NCI-H524 treated with DMSO at 0.1 percent for 48 hours (cell line): ENCODE data around the gene IQSEC3.
"Not testable (repeated sequence)": the region's sequence is repeated elsewhere in the genome, so short reads cannot be mapped to it uniquely, and the experiment has no call there.

Experiments
- DNase-seq: peaks from one replicate; lab custom pipeline; 2025; lab: John Stamatoyannopoulos, UW

IQSEC3 gene

DNA sequence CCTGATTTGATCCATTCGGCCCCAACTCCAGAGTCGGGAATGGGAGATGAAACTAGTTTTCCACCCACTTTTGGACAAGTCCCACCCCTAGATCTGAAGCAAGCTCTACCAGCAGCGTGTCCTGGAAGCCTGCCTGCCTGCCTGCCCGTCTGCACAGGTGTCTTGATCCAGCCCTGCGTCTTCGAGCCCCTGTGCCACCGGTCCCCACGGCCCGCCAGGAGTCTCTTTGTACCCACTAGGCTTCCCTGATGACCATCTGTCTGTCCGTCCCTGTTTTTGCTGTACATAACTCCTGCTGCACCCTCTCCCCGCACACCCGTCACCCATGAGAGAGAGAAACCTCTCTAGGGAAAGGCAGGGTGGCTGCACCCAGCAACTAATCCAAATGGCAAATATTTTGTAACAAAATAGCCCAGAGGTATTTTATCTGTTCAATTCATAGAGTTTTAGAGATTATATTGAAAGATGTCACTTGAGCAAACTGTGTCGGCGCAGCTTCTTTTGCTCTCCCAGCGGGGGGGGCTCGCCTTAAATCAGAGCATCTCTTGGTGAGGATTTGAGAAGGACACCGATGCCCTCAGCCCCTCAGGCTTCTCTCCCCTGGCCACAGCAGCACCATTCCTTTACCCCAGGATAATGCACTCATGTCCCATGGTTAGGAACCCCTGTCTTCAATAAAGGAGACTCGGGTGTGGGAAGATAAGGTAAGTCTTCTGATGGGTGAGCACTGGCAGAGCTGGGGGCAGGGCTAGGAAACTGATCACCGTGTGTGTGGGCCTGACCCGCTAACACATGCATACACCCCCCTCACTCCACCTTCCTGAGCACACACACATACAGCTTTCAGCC lies 111.6 kb downstream of the IQSEC3 start:
- no peak for DNase-seq

DNA sequence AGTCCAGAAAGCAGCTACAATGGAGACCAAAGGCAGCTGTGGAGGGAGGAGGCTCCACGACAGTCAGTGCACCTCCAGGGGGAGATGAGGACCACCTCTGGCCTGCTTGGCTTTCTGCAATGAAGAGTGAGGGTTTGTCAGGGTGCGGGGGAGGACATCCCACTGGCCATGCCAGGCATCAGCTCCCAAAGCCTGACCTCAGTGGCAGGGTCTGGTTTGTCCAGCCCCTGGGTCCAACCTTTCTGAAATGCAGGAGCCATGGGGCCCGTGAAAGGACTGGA lies 112.2 kb downstream of the IQSEC3 start:
- no peak for DNase-seq

DNA sequence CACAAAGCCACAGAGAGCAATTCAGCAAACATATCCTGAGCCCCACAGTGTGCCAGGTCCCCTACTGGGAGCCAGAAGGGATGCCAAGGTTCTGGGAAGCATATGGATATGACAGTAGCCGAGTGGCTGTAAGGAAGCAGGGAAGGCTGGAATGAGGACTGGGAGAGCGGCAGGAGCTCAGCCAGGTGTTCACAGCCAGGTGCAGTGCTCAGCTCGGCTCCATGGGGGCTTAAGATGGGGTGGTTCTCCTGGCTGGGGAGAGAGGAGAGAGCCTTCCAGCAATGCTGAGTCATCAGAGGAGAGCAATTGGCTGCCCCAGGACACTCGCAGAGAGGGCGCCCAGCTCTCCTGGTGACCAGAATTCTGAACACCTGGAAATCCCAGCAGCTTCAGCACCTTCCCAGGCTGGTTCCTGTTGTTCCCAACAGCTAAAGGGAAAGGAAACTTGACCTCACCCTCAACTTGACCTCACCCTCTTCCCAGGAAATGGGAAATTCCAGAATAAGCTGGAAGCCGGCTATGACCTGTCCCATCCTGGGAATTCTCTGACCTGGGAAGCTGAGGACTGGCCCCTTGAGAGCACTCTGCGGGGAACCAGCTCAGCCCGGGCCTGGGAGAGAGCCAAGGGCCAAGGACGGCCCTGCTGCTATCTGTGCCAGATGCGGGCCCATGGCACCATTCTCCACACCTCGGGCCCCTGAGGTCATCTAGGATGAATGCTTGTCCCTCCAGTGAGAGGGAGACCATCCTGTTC lies 112.7 kb downstream of the IQSEC3 start:
- DNase-seq, result no peak

DNA sequence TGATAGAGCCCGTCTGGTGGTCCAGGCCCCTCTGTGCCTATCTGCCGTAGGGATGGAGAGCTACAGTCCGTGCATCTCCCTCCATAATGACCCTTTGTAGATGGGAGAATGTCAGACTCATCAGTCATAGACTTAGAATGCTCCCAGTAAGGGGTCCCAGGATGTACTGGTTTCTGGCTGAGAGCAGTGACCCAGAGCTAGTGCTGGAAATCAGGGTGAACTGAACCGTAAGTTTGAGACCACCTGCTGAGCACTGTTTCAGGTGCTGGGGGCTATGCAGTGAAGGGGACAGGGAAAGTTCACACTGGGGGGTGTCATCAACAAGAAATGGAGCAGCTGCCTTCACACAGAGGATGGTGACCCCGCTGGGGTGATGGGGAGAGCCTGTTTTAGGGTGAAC lies 113.3 kb downstream of the IQSEC3 start:
- no peak for DNase-seq

DNA sequence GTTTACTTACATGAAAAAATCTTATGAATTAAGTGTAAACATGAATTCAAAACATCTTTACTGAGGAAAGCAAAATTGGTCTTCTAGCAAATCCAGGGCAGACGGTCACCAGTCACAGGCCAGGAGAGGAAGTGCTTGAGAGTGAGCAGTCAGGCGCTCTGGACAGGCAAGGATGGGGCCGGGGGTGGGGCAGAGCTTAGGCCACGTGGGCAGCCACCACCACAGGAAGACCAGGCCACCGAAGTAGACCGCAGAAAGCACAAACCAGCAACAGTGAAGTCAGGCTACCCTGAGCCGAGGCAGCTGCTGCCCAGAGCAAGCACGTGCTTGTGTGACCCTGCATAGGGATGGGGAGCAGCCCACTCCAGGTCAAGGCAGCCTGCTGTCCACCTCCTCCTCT lies 113.9 kb downstream of the IQSEC3 start:
- no peak for DNase-seq

DNA sequence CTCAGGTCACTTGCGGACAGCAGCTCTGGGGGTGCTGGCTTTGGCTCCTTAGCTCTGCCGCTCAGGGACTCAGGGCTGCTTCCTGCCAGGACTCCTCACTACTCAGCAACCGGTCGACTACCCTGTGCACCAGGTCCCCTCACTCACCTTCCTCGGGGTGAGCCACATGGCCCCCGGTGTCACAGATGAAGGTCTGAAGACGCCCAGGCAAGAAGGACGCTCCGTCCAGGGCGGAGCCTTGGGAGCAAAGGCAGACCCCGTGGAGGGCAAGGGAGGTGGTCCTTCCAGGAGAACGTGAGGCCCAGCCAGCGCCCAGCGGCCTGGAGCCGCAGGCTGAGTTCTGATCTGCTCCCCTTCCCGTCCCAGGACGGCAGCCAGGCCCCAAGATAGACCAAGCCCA lies 115.4 kb downstream of the IQSEC3 start:
- no peak for DNase-seq

DNA sequence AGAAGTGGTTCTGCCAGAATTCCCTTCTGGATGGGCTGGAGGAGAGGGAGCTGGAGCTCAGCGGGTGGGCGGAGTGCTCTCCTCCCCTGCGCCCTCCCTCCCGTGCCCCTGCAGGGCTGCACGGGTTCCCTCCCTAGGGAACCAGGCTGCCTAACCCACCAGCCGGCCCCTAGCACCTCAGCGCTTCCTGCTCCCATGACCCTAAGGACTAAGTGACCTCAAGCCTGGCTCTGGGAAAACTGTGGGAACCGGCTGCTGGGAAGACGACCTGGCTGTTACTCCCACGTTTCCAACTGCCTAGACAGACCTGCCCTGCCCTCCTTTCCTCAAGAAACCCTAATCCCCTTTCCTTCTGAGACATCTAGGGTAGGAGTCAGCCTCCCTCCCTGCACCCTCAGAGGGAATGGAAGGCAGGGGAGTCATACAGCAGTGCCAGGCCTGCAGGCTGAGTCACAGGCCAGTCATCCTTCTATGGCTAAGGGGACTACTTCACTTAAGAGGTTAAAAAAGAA lies 115.9 kb downstream of the IQSEC3 start:
- no peak for DNase-seq

DNA sequence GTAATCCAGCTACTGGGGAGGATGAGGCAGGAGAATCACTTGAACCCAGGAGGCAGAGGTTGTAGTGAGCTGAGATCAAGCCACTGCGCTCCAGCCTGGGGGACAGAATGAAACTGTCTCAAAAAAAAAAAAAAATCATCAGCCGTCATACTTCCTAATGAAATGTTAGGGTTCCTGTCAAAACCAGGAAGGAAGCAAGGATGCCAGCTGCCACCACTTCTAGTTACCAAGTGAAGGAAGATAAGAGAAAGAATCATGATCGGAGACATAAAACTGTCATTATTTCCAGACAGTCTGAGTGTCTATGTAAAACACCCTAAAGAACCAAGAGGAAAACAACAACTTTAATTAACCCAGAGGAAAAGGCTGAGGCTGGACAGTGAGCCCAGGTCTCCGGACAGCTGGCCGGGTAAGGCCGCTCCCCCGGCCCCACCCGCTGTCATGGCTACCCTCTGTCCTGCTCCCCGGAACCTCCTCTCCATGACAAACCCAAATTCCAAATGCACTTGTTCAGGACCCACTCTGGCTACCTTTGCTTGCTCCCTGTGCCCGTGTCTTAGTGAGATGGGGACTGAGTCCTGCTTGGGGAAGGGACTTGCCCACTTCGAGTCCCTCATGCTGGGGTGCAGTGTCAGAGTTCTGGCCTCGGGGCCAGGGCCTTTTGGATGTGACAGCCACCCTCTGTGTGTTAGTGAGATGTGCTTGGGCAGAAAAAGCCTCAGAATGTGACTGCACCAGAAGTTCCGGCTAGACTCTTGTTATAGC lies 118.4 kb downstream of the IQSEC3 start:
- no peak for DNase-seq

DNA sequence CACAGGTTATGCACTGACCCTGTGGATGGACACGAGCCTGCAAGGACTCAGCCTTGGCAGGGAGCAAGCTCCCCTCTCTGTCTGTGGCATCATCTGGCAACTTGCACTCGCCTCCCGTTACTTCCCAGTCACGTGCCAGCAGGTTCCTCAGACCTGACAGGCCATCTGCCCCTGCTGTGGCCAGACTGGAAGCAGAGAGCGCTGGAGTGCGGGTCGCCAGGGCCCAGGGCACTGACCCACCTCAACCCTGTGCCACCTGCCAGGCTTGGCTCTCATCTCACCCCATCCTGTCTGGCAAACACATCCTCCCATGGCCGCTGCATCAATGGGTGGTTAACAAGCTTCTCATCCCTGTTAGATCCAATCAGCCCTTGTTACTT lies 119.0 kb downstream of the IQSEC3 start:
- DNase-seq, result peak; percentile 14

DNA sequence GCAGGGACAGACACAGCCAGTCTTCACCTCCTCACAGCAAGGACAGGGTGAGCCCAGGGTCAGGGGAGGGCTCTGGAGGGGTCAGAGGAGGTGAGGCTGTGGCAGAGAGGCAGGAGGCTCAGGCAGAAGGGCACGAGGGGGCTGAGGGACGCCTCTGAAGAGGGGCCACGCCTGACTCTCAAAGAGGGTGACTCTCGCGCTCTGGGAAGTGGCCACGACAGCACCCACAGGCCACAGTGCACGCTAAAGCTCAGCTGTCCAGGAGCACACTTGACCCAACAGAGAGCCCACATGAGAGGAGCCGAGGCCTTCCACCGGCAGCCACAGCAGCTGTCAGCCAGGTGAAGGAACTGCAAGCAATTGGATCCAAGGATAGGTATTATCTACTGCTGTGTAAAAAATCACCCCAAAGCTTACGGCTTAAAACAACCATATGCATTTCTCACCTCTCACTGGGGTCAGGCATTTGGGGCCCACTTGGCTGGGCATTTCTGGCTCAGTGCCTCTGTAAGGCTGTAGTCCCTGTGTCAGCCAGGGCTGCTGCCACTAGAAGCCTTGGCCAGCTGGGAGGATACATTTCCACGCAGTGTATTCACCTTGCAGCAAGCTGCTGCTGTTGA lies 119.5 kb downstream of the IQSEC3 start:
- no peak for DNase-seq

DNA sequence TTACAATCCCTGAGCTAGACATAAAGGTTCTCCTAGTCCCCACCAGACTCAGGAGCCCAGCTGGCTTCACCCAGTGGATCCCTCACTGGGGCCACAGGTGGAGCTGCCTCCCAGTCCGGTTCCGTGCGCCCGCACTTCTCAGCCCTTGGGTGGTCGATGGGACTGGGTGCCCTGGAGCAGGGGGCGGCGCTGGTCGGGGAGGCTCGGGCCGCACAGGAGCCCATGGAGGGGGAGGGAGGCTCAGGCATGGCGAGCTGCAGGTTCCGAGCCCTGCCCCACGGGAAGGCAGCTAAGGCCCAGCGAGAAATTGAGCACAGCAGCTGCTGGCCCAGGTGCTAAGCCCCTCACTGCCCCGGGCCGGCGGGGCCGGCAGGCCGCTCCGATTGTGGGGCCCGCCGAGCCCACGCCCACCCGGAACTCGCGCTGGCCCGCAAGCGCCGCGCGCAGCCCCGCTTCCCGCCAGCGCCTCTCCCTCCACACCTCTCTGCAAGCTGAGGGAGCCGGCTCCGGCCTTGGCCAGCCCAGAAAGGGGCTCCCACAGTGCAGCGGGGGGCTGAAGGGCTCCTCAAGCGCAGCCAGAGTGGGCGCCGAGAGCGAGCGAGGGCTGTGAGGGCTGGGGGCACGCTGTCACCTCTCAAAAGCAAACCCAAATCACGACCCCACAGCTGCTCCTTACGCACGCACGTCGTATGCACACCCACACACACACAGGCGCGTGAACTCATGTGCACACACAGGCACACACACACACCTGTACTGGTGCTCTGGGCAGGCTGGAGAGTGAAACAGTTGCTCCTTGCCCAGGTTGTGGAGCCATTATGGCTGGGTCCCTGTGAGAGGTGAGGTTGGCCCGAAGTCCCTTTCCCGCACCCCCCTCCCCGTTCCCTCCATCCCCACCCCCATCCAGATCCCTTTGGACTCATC lies 121.7 kb downstream of the IQSEC3 start:
- DNase-seq, result not testable (repeated sequence)

DNA sequence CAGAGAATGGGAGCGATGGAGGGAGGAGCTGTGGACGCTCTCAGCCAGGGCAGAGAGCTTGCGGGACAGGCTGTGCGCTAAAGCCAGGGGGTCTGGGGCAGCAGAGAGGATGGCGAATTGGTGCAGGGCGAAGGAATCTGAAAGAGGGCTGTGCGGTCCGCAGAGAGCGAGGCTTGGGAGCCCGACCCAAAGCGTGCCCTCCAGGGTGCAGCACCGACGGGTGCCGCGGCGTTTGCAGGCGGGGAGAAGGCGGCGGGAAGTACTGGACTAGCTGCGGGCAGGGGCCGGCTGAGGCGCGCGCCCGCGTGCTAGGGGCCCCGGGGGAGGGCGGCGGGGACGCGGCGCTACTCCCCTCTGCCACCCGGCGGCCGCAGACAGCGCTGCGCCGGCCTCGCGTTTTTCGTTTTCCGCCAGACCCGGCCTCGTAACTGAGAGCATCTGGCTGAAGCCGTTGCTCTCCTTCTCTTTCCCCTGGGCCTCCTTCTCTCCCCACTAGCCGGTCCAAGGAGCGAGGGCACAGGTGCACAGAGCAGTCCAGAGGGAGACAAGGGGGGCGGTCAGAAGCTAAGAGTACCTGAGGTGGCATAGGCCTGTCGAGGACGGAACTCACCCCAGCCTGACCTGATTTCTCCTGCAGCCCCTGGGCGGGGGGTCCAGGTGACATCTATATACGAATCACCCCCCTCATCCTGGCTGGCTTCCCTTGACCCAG lies 122.5 kb downstream of the IQSEC3 start:
- no peak for DNase-seq

DNA sequence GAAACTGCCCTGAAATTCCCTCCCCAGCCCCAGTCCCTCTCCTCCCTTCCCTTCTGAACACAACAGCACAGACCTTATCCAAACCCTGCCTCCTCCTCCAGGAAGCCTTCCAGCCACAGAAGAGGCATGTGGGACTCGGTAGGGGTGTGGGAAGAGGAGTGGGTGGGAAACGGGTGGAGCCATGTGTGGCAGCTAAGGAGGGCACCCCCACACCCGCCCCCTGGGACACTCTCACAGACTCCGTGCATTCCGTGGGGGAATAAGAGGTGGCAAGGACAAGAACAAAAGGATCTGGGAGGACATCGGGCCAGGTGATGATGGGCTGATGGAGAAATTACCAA lies 123.0 kb downstream of the IQSEC3 start:
- no peak for DNase-seq

DNA sequence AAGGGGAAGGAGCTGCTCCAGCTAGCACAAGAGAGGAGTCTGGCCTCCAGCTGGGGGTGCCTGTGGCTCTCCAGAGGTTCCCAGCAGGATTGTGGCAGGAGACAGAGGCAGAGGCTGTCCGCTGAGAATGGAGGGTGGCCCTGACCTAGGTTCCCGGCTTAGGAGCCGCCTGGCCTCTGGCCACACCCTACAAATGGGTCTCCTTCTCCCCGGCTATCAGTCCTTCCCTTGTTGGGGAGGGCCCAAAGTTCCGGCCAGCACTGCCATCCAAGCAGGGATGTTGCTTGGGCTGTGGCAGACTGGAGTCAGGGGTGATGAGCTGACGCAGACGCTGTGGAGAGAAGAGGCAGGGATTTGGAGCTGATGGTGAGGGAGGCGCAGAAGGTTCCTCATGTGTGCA lies 124.3 kb downstream of the IQSEC3 start:
- DNase-seq, result no peak

DNA sequence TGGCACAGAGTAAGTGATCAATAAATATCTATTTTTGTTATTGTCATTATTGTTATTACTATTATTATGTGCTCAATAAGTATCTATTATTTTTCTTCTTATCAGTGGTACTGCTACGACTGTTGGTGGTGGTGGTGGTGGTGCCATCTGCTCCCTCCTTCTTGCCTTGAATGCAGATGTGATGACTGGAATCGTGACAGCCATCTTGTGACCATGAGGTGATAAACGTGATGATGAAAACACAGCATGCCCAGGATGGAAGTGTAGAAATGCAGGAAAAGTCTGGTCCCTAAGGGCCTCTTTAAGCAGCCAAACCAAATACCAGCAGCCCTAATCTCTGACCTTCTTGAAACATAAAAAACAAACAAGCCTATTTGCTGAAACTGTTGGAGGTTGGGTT lies 125.0 kb downstream of the IQSEC3 start:
- DNase-seq, result no peak

DNA sequence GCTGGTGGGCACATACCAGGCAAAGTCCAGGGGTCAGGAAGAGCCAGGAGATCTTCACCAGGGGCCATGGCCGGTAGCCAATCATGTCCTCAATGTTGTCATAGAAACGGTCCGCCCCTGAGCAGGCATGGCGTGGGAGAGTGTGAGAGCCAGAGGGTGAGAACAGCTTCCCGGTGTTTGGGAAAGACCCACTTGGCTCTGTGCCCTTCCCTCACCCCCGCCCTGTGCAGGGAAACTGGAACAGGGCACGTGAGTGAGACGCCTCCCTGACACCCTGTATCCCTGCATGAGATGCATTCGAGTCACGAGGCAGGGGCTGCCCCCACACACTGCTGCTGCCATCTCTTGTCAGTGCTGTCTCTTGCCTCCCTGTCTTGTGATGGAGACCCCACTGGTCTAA lies 126.7 kb downstream of the IQSEC3 start:
- no peak for DNase-seq

DNA sequence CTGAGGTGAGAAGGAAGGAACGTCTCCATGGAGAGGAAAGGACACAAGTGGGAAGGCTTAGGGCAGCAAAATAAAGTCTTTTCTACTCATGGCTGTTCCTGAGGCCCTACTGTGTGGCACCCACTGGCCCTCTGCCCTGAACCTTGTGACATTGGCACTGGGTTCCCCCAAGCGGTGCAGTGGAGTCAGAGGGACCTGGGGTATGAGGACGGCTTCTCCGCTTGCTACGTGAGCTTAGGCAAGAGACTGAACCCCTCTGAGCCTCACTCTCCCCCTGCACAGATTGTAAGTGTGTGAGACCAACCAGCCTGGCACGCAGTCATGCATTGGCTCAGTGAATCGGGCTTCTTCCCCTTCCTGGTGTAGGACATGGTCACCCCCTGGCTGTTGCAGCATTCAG lies 127.7 kb downstream of the IQSEC3 start:
- DNase-seq, result no peak

DNA sequence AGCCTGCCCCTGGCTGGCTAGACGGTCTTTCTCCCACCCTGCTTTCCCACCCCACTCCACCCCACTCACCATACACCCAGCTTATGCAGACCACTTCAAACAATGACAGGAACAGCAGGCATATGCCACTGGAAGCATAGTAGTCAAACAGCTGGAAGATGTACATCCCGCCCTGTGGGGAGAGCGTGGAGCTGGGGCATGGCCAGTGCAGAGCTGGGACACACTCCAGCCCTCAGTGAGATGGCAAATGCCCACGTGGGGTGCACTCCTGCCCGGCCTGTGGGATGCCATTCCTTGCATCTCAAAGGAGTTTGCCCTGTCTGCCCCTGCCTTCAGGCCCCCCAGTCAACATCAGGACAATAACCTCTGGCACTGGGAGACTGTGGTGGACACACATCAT lies 128.6 kb downstream of the IQSEC3 start:
- DNase-seq, result no peak

DNA sequence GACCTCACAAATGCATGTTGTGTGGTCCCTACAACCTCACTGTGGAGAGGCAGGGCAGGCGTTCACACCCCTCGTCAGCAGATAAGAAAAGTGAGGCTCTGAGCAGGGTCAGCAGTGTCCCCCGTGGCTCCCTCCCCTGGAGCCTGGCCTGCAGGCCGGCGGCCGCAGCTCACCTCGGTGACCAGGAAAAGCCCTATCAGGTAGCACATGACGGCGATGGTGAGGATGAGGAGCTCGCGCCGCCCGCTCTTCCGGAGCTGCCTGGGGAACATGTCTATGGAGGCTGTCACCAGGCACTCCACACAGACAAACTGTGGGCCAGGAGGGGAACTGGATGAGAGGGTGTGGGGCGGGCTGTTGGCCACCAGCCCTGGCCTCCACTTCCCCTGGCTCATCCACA lies 129.4 kb downstream of the IQSEC3 start:
- no peak for DNase-seq

DNA sequence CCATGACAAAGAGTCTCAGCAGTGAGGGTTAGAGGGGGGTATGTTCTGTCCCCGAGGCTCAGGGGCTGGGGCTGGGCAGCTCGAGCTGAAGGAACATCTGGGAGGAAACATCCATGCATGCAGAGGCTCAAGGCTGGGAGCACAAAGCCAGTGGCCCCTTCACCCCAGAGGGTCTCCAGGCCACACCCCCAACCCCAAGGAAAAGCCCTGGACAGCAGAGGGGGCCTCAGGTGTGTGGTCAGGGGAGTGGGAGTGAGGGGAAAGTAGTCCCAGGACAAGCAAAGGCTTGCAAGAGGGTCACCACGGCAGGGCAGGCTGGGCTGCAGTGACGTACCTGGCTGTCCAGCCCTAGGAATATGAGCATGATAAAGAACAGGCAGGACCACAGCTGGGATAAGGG lies 129.9 kb downstream of the IQSEC3 start:
- DNase-seq, result no peak

DNA sequence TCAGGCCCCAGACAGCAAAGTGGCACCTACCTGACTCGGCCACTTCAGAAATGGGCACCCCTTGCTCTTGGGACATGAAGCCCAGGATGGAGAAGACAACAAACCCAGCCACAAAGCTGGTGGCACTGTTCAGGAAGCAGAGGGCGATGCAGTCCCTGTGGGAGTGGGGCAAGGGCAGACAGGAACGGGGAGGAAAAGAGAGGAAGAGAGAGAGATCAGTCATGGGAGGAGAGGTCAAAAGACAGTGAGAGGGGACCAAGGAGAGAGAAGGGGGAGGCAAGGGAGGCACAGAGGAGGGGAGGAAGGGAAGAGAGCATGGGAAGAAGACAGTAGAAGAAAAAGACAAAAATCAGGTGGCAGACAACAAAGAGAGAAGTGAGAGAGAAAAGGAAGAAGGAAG lies 130.8 kb downstream of the IQSEC3 start:
- DNase-seq, result no peak
